ENCODE data around the gene CIT.

The CIT gene

GRCh38 chr12:119859241-119859640, 17.9 kb downstream of the CIT start:
- no peak for DNase-seq (ENCODE audit: low read depth in 2 of 2)

- DNase-seq (ENCODE audit: low read depth in 2 of 2): no peak
Observed at GRCh38 chr12:119857041-119857591, 20.0 kb downstream of the CIT start.

DNA sequence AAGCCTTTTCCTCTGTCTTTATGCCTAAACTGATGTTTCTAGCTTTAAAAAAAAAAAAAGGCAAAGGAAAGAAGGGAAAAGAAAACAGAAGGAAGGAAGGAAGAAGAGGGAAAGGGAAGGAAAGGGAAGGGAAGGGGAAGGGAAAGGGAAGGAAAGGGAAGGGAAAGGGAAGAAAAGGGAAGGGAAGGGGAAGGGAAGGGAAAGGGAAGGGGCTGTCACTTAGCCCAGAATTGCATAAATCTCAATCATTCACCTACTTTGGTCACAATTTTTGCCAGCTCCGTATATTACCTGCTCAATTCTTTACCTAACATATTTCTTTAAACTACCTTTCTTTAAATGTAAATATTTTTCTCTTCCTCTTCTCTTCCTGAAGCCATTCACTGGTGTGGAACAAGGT, 26.8 kb downstream of the CIT start:
- DNase-seq (ENCODE audit: low read depth in 2 of 2): no peak

- DNase-seq (ENCODE audit: low read depth in 2 of 2): peak in 1 of 2 experiments; percentile 20
Observed at GRCh38 chr12:119843100-119843499, 34.0 kb downstream of the CIT start.

DNA sequence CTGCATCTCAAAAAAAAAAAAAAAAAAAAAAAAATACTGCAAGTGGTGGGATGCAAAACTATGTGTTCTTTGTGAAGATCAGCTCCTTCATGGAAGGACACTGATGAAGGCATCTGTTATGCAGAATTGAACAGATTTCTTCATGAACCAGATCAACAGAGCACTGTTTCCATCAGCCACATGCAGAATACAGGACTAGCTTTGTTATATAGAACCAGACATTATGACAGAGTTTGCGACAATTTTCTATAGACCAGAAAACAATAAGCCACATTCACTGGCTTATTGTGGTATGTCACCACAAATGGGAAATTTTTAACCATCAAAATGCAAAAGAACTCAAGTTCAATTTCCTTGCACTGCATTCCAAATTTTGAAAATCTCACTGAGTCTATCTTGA, 34.7 kb downstream of the CIT start:
- no peak for DNase-seq (ENCODE audit: low read depth in 2 of 2)

GRCh38 chr12:119841433-119842210, 35.5 kb downstream of the CIT start:
- DNase-seq (ENCODE audit: low read depth in 2 of 2): no peak

DNA sequence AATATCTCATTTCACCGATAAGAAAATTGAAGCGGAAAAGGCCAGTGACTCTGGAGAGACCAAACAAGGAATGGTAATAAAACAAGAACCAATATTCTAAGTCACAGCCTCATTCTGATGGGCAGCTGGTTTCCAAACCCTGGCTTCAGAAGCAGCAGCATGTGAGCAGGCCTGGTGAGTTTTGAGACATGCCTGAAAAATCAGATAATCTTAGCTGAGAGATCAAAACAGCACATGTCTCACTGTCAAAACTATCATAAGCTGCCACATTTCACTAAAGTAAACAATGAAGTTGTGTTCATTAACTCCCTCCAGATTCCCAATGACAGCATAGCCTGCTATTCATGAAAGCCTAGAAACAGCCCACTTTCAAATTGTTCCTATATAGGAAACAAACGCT, 36.5 kb downstream of the CIT start:
- DNase-seq (ENCODE audit: low read depth in 2 of 2): no peak

DNA sequence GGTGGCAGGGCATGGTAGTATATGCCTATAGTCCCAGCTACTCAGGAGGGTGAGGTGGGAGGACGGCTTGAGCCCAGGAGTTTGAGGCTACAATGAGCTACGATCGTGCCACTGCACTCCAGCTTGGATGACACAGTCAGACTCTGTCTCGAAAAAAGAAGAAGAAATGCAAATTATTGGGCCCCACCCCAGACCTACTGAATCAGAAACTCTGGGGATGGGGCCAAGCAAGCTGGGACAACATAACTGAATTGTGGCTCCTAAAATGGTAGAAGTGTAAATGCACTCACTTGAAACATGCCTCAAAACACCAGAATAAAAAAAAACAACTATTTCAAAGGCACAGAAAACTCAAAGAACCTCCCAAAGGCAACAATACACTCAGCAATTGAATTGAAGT, 37.0 kb downstream of the CIT start:
- no peak for DNase-seq (ENCODE audit: low read depth in 2 of 2)

GRCh38 chr12:119838826-119839600, 38.1 kb downstream of the CIT start:
- no peak for DNase-seq (ENCODE audit: low read depth in 2 of 2)

DNA sequence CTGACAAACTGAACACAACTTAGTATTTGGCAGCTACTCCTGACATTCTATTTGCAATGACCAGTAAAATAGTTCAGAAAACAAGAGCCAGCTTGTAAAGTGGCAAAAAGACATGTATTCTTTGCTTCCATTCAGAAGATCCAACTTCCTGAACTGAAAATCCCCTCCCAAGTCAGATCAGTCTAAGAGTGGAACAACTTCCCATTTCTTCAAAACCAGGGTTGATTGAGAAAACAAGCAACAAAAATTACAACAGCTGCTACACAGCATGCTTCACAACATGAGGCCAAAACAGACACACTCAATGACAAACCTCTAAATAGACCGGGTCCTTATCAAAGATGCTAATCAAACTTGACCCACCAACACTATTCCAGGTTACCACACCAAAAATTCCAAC, 40.3 kb downstream of the CIT start:
- DNase-seq (ENCODE audit: low read depth in 2 of 2): no peak

GRCh38 chr12:119835068-119835467, 42.1 kb downstream of the CIT start:
- DNase-seq (ENCODE audit: low read depth in 2 of 2): no peak

DNA sequence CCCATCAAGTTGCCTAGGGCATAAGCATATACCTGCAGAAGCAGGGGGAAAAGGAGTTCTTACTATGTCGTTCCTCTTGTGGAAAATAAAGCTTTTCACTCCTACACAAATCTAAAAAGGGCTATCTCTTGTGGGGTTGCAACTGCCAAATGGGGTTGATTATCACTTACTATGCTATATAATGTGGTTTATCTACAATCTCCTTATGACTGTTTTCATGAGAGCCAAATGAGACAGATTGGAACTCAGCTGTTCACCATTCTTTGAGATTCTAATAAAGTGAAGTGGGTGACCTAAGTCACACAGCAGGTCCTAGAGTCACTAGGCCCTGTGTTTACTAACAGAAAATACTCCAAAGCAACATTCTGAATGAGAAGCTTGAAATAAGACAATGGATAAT, 47.7 kb downstream of the CIT start:
- no peak for DNase-seq (ENCODE audit: low read depth in 2 of 2)

- DNase-seq (ENCODE audit: low read depth in 2 of 2): no peak
Observed at GRCh38 chr12:119828300-119828699, 48.8 kb downstream of the CIT start.

DNA sequence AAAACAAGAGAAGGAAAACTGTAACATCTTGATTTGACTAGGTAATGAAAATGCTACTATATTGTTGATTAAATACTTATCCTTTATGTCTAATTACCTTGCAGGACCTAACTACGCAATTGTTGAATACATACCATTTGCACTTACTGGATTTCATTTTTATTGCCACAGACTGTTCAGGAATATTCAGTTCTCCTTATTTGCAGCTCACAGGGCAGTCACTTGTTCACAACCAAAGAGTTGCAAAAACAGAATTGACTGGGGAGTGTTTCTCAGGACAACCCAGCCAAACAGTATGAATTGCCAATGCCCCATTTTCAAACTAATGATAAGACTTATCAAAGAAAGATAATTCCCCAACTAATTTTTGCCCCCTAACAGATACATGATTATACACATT, 49.4 kb downstream of the CIT start:
- no peak for DNase-seq (ENCODE audit: low read depth in 2 of 2)

DNA sequence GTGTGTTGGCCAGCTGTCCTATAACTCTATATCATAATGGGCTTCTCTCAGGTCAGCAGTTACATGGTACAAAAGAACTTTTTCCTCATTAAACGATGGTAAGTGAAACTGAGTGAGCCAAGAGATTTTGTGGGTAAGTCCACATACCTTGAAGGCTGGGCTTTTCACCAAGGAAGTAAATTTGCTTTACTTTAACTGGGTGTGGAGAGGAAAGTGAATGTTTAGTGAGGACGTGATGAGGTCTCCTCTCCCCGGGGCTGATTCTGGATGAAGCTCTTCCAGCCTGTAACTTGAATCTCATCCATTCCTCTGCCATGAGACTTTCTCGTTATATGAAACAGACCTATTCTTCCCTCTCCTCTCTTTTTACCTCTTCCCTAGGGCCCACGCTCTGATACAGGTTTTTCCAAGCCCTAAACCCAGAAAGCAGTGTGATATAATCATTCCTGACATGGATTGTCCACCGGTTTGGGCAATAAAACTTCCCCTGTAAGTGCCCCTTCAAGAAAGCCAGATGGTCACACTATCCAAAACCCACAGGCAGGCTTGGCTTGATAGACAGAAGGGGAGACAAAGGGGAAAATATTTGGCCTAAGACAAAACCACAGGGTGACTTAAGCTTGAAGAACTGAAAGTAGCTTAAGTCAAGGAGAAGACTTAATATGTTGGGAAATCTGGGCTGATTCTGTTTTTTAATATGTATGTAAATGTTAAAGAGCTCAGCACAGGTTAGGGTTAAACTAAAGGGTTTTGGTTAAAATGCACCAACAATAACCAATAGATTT, 50.3 kb downstream of the CIT start:
- no peak for DNase-seq (ENCODE audit: low read depth in 2 of 2)

DNA sequence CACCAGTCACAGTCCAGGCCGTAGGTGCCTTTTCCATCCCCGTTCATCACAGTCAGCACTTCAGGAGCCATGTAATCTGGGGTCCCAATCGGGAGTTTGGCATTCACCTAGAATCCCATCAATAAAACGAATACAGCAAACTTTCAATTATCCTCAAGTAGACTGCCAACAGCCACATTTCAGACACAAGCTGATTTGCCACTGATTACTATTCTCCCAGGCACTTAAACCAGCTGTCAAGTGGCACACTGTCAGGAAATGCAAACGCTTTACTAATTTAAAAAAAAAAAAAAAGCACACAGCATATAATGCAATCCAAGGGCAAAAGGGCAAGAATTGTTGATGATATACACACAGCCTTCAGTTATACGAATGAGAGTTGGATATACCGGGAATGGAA, 51.9 kb downstream of the CIT start:
- DNase-seq (ENCODE audit: low read depth in 2 of 2): no peak

DNA sequence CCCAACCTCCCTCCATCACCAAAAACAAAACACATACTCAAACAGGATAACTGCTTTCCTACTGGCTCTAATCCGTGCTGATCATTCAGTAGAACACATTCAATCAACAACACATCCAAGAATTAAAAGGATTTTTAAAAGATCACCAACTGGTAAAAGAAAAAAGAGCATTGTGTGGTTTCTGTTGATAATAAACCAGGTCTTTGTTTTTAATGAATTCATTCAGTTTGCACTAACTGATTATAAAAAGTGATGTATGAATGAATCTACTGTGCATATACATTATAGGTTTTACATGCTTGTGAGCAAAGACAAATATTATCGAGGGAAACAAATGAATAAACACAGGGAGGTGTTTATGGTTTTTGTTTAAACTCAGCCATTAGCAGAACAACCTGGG, 55.1 kb downstream of the CIT start:
- DNase-seq (ENCODE audit: low read depth in 2 of 2): no peak

DNA sequence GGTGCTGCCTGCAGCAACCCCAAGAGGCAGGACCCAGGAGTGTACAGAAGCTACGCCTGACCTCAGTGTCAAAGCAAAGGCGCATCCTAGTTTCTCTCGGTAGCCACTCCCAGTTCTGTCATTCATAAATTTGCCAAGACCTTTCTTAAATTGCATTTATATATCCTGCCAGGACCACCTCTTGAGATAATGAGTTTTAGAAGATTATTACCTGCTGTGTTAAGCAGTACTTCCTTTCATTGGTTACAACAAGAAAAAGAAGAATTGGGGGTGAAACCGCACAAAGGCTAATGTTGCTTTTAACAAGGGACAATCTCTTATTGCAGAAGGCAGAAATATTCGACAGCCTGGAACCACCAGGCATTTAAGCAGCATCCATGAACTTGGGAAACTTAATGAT, 57.8 kb downstream of the CIT start:
- no peak for DNase-seq (ENCODE audit: low read depth in 2 of 2)

- DNase-seq (ENCODE audit: low read depth in 2 of 2): no peak
Observed at GRCh38 chr12:119817546-119818343, 59.4 kb downstream of the CIT start.

DNA sequence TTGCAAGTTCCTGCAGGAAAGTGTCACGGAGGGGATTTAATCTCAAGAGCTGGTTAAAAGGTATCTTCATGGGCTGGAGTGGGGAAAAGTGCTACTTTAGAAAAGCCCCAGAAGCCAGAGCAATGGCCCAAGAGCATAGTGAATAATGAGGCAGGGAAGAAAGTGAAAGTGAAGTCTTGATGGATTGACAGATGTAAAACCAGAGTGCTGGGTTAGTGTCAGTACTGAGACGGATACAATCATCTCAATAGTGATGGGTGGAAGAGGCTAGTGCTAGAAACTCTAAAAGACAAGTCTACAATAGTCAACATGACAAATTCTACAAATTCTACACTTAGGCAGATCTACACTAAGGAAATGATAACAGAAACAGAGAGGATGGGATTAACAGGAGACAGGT, 68.1 kb downstream of the CIT start:
- no peak for DNase-seq (ENCODE audit: low read depth in 2 of 2)

GRCh38 chr12:119808441-119808840, 68.7 kb downstream of the CIT start:
- peak in 1 of 2 experiments; percentile 24 for DNase-seq (ENCODE audit: low read depth in 2 of 2)

Data from fibroblast of skin of left biceps (primary cell).